ENCODE data around the gene CHKA. TPM values are rescaled to one million over a fixed set of nuclear protein-coding genes. Genes with fewer than 3 reads are reported as not detected.

CHKA gene
- total RNA-seq, 1 donor from 2014 or later = 8.7 TPM

- Histone ChIP-seq H3K4me1 (peaks cover 25% of the 10 kb centered on the region), H3K27me3 (ENCODE audit: low read depth) (no peaks in the 10 kb centered on the region), H3K9me3 (replicated peaks) (no peaks in the 10 kb centered on the region), H3K4me3 (no peak overlapping the region), H3K36me3 (no peaks in the 10 kb centered on the region), H3K27ac (replicated peaks) (no peak overlapping the region)
- DNase-seq = no peak
- no peak for TF ChIP-seq CTCF (IDR thresholded peaks at IDR 0.05; ENCODE audit: borderline replicate concordance)
- intact Hi-C loops (cut with micrococcal nuclease) = no loop called here
Measured at GRCh38 chr11:68148071-68148805, 27.1 kb upstream of the CHKA start.

GRCh38 chr11:68146704-68147474, 25.7 kb upstream of the CHKA start:
- peaks cover 32% of the 10 kb centered on the region for H3K4me1 ChIP-seq
- no peaks in the 10 kb centered on the region for H3K36me3 ChIP-seq
- TF ChIP-seq CTCF (IDR thresholded peaks at IDR 0.05; ENCODE audit: borderline replicate concordance) = no peak
- H3K9me3 ChIP-seq (replicated peaks) = no peaks in the 10 kb centered on the region
- peak overlapping the region; percentile 86 for H3K27ac ChIP-seq (replicated peaks)
- DNase-seq = no peak
- no peaks in the 10 kb centered on the region for H3K27me3 ChIP-seq (ENCODE audit: low read depth)
- H3K4me3 ChIP-seq = no peak overlapping the region
- intact Hi-C loops (cut with micrococcal nuclease) = no loop called here

GRCh38 chr11:68146010-68146540, 24.9 kb upstream of the CHKA start:
- Histone ChIP-seq H3K4me1 (peaks cover 40% of the 10 kb centered on the region), H3K36me3 (no peaks in the 10 kb centered on the region), H3K27me3 (ENCODE audit: low read depth) (no peaks in the 10 kb centered on the region), H3K9me3 (replicated peaks) (no peaks in the 10 kb centered on the region), H3K4me3 (no peak overlapping the region), H3K27ac (replicated peaks) (peak overlapping the region; percentile 86)
- intact Hi-C loops (cut with micrococcal nuclease) = no loop called here
- peak; percentile 88 for DNase-seq
- no peak for TF ChIP-seq CTCF (IDR thresholded peaks at IDR 0.05; ENCODE audit: borderline replicate concordance)

GRCh38 chr11:68145120-68145866, 24.1 kb upstream of the CHKA start:
- peak overlapping the region; percentile 86 for H3K27ac ChIP-seq (replicated peaks)
- intact Hi-C loops (cut with micrococcal nuclease) = no loop called here
- peaks cover 47% of the 10 kb centered on the region for H3K4me1 ChIP-seq
- H3K36me3 ChIP-seq = no peaks in the 10 kb centered on the region
- no peaks in the 10 kb centered on the region for H3K27me3 ChIP-seq (ENCODE audit: low read depth)
- no peaks in the 10 kb centered on the region for H3K9me3 ChIP-seq (replicated peaks)
- DNase-seq = no peak
- H3K4me3 ChIP-seq = no peak overlapping the region
- no peak for TF ChIP-seq CTCF (IDR thresholded peaks at IDR 0.05; ENCODE audit: borderline replicate concordance)

- no peak for TF ChIP-seq CTCF (IDR thresholded peaks at IDR 0.05; ENCODE audit: borderline replicate concordance)
- intact Hi-C loops (cut with micrococcal nuclease) = no loop called here
- Histone ChIP-seq H3K27ac (replicated peaks) (no peak overlapping the region), H3K27me3 (ENCODE audit: low read depth) (no peaks in the 10 kb centered on the region), H3K9me3 (replicated peaks) (no peaks in the 10 kb centered on the region), H3K4me3 (no peak overlapping the region), H3K4me1 (peaks cover 47% of the 10 kb centered on the region), H3K36me3 (no peaks in the 10 kb centered on the region)
- DNase-seq = no peak
Measured at GRCh38 chr11:68143310-68143689, 22.1 kb upstream of the CHKA start.

Data from left ventricle myocardium inferior (tissue), 1 donor.